GM19324 (cell line): Measurements from ENCODE around the gene SELENOO.

ENCODE experiments used
- ATAC-seq: cut with Tn5 transposase; IDR thresholded peaks from one replicate; pipeline ENCODE4 v1.9.1; 2021; ENCODE audit warnings: mild to moderate bottlenecking, moderate library complexity; ENCODE audit not compliant: unreplicated experiment, low FRiP score

The SELENOO gene

GRCh38 chr22:50228366-50228765 is 27.6 kb downstream of the SELENOO start:
- no peak for ATAC-seq

GRCh38 chr22:50229370-50229769 is 28.6 kb downstream of the SELENOO start:
- no peak for ATAC-seq

- no peak for ATAC-seq
These were observed 31.8 kb downstream of the SELENOO start for GRCh38 chr22:50232481-50233151.

DNA sequence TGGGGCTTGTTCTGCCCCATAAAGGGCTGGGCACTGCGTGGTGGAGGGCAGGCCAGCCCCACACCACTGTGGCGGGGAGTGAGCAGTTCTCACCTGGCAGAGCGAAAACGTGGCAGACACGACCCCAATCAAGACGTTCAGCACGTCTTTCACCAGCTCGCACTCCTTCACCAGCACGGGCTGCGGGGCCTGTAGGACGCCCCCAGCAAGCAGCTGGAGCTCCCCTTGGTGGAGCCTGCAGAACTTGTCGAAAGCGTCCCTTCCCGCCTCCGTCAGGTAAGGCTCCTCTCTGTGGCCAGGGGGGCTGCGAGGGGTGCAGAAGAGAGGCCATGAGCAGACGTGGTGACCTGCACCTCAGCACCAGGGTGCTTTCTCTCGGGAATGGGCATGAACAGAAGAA is 32.4 kb downstream of the SELENOO start:
- ATAC-seq = no peak

DNA sequence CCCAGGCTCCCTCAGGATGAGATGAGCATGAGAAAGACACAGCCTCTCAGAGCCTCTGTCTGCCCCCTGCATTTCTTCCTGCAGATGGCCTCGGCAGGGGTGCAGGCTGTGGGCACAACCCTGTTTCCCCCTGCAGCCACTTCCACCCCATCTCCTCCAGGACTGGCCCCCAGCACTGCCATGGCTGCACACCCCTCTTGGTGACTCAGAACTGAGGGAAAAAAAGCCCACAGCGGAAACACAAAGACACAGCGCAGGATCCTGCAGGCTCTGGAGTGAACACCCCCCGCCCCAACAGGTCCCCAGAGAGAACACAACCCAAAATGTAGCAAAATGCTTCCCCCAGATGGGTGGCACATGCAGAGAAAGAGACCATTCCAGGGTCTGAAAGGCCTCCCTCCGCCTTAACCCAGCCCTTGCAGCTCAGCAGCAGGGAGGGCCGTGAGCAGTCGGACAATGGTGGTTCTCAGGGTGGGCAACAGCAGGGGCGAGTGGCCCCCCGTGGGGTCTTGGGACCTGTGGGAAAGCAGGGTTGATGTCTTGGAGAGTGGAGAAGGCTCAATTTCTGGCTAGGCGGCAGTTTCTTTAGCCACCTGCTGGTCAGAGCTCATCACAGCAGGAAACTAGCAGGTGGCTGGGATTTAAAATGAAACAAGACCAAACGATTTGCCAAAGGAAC is 36.1 kb downstream of the SELENOO start:
- no peak for ATAC-seq

- no peak for ATAC-seq
These were observed 37.9 kb downstream of the SELENOO start for GRCh38 chr22:50238755-50239154.

GRCh38 chr22:50242406-50242949 is 41.7 kb downstream of the SELENOO start:
- ATAC-seq = no peak

- ATAC-seq = no peak
These were observed 43.0 kb downstream of the SELENOO start for GRCh38 chr22:50243685-50244419.

DNA sequence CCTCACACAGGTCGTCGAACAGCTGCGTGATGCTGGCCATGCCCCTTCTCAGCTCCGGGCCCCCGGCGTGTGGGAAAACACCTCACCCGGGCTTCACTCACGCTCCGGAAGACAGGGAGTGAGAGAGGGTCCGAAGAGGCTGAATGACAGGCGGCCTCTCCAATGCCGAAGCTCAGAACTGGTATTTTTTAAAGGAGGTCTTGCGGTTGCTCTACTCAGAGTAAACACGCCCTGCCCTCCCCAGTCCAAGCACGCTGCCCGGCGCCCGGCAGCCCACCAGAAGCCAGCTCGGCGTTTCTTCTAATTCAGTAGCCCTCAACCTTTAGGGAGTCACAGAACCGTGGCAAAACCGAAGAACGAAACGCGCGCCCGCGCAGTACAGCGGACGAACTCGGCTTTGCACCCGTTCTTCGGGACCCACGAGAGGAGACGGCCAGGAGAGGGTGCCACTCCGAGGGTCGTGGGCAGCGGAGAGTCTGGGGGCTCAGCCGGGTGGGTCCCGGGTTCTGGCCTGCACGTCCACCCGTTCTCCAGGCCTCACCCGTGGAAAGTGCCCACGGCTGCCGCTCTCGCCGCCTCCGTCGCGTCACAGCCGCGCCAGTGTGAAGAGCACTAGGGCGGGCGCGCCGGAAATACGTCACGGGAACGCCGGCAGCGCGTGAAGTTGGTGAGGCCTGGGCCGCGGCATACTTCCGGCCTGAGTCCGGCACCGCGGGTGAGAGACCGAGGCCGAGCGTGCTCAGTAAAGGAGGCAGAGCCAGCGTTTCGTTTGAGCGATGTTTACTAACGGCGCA is 43.8 kb downstream of the SELENOO start, which contains the start of gene TUBGCP6:
TSS of gene TUBGCP6 (minus strand) at position 604 of the 794 bp plus-strand sequence. CDS start at position 40, 564 bp downstream.
- peak; percentile 78 for ATAC-seq

DNA sequence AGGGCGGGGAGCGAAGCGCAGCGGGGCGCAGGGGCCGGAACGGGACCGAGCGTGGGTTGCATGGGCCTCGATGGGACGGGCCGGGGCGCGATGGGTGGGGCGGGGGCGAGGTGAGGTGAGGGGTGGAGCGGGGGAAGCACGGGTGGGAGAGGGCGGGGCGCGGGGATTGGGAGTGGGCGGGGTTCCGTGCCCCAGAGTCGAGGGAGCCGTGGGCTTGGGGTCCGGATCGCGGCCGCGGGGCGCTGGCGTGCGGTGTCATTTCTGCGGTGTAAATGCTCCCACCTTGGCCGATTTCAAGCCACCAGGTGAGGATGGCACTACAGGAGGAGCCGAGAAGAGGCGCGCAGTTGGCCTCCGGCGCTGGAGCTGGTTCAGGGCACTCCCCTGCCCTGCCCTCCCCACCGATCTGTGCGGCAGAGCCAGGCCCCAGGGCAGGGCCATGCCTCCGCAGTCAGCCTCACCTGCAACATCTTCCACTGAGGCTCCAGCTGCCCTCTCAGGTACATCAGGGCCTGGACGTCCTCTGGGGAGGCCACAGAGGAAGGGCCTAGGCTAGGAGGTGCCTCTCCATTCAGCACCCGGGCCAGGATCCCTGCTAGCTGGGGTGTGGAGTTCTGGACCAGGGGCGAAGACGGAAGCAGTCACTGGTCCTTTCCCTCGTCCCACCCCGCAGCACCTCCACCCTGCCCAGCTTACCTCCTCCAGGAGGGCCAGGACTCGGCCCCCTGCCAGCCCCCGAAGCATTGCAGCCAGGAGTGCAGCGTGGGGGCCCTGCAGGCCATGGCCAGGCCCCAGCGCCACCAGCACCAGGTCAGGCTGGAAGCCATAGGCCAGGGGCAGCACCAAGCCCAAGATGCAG is 44.6 kb downstream of the SELENOO start:
- ATAC-seq = peak; percentile 7

GRCh38 chr22:50246242-50247175 is 45.7 kb downstream of the SELENOO start:
- ATAC-seq = no peak

GRCh38 chr22:50247748-50248147 is 46.9 kb downstream of the SELENOO start:
- ATAC-seq = no peak

GRCh38 chr22:50248196-50249081 is 47.6 kb downstream of the SELENOO start:
- ATAC-seq = no peak

DNA sequence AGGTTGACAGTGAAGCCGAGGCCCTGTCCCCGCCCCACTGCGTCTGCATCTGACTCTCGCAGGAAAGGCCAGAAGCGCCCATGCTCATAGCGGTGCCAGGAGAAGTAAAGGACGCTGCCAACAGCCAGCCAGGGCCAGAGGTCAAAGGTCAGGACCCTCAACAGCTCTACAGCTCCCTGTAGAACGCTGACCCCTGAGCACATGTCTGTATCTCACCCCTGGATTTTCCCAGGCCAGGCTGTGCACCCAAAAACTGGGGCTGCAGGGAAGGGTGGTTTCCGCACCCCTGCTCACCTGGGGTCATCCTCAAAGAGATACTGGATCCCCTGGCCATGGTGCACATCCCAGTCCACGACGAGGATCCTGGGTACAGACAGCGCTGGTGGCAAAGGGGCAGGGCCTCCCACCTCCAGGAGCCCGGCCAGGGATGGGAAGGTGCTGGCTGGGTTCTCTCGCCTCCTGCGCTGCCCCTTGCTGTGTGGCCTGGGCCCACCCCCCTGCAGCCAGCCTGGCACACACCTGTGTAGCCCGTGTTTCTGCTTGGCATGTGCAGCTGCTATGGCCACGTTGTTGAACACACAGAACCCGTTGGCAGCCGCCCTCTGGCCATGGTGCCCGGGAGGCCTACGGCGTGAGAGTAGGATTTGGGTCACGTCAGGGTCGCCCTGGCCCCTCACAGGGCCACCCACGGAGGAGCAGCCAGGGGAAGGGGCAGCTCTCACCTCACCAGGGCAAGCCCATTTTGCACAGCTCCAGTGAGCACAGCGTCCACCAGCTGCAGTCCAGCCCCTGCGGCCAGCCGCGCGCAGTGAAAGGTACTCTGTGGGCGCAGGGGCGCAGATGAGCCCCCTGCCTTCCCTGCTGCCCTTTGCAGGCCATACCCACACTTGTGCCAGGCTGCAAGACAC is 48.8 kb downstream of the SELENOO start:
- no peak for ATAC-seq

DNA sequence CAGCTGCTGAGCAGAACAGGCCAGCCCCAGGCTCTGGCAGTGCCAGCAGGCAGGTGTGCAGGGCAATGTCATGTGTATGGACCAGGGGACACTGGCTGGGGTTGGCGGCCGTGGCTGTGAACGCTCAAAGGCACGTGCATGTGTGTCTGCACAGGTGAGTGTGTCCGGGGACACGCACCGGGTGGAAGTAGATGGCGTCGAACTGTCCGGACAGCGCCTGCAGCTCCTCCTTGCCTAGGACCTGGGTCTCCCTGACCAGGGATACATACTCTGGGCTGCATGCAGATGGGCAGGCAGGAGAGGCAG is 49.4 kb downstream of the SELENOO start:
- ATAC-seq = no peak
